Measurements from ENCODE around the gene HS3ST6. TPM values are rescaled to one million over a fixed set of nuclear protein-coding genes. Genes with fewer than 3 reads are reported as not detected.

Gene HS3ST6
- total RNA-seq, 3 donors from 2014 or later, result 2.5 to 3.1 (median 2.6) TPM

DNA sequence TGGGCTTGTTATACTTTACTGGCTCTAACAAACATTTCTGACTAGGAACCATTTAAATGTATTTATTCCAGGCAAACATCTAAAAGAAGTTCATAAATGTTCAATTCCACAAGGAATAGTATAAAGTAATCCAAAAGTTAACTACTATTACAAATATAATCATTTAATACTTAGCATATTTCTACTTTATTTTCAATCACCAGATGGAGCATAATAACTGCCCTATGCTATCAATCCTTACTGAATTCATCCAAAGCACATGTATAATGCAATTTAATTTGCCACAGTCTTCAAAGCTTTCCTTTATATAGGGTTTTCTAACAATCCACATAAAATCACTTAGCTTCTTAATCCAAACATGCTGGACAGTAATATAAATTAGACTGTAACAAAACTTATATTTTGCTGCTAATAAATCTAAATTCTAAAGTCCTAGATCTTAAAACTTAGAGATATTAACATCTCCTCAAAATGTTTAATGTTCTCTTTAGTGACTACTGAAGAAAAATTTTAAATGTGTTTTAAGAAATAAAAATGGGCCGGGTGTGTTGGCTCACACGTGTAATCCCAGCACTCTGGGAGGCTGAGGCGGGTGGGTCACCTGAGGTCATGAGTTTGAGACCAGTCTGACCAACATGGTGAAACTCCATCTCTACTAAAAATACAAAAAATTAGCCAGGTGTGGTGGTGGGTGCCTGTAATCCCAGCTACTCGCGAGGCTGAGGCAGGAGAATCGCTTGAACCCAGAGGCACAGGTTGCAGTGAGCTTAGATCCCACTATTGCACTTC is 52.1 kb downstream of the HS3ST6 start:
- no peak for DNase-seq
- no peak for ATAC-seq
- intact Hi-C loops (cut with DNase I, micrococcal nuclease), result loop anchor here in 1 of 2 donors (10.0 kb wide), 1 partner anchor 59 kb away; no protein-coding TSS in a partner anchor
- TF ChIP-seq, protein P1, sequence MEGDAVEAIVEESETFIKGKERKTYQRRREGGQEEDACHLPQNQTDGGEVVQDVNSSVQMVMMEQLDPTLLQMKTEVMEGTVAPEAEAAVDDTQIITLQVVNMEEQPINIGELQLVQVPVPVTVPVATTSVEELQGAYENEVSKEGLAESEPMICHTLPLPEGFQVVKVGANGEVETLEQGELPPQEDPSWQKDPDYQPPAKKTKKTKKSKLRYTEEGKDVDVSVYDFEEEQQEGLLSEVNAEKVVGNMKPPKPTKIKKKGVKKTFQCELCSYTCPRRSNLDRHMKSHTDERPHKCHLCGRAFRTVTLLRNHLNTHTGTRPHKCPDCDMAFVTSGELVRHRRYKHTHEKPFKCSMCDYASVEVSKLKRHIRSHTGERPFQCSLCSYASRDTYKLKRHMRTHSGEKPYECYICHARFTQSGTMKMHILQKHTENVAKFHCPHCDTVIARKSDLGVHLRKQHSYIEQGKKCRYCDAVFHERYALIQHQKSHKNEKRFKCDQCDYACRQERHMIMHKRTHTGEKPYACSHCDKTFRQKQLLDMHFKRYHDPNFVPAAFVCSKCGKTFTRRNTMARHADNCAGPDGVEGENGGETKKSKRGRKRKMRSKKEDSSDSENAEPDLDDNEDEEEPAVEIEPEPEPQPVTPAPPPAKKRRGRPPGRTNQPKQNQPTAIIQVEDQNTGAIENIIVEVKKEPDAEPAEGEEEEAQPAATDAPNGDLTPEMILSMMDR (IDR thresholded peaks at IDR 0.05), result no peak
- Histone ChIP-seq H3K9me3 (no peaks in the 10 kb centered on the region), H3K4me1 (ENCODE audit: low read depth) (peaks cover 3% of the 10 kb centered on the region), H3K4me3 (no peak overlapping the region), H3K36me3 (ENCODE audit: low read depth) (no peaks in the 10 kb centered on the region)

DNA sequence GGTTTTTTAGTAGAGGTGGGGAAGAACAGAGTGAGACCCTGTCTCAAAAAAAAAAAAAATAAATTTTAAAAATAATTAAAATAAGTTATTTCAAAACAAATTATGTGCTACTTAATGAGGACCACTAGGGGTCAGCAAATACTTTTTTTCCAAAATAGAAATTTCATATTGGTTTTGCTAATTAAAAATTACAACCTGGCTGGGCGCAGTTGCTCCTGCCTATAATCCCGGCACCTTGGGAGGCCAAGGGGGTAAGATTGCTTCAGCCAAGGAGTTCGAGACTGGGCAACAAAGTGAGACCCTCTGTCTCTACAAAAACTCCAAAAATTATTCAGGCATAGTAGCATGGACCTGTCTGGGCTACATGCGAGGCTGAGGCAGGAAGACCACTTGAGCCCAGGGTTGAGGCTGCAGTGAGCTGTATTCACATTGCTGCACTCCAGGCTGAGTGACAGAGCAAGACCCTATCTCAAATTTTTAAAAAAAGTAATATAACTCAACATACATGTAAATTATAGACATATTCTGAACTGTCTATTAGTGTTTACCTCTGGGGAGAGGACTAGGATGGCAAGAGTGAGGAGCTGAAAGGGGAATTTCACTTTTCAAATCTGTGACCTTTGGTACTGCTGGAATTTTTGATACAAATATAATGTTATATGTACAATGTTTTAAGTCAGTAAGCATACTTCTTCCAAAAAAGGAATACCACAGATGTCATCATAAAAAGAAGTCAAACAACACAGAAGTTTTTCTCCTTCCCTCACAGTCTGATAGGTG is 54.3 kb downstream of the HS3ST6 start:
- peaks cover 3% of the 10 kb centered on the region for H3K4me1 ChIP-seq (ENCODE audit: low read depth)
- TF ChIP-seq, protein P1 (IDR thresholded peaks at IDR 0.05), result peak; percentile 27
- no peaks in the 10 kb centered on the region for H3K36me3 ChIP-seq (ENCODE audit: low read depth)
- H3K9me3 ChIP-seq, result no peaks in the 10 kb centered on the region
- intact Hi-C loops (cut with DNase I, micrococcal nuclease), result loop anchor here (5.0 to 10.0 kb wide), 2 partner anchors 61 to 63 kb away; no protein-coding TSS in a partner anchor
- DNase-seq (no peak), ATAC-seq (peak; percentile 56)
- no peak overlapping the region for H3K4me3 ChIP-seq

DNA sequence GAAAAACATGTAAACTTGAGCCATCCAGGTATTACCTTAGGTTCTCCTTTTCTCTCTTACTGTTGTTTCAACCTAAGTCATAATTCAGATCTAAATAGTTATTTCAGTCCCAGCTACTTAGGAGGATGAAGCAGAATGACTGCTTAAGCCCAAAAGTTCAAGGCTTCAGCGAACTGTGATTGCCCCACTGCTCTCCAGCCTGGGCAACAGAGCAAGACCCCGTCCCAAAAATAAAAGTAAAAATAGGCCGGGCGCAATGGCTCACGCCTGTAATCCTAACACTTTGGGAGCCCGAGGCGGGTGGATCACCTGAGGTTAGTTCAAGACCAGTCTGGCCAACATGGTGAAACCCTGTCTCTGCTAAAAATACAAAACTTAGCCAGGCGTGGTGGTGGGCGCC is 55.8 kb downstream of the HS3ST6 start:
- intact Hi-C loops (cut with DNase I, micrococcal nuclease), result loop anchor here (5.0 to 10.0 kb wide), 2 partner anchors 62 to 65 kb away; no protein-coding TSS in a partner anchor
- H3K9me3 ChIP-seq, result no peaks in the 10 kb centered on the region
- DNase-seq (no peak), ATAC-seq (no peak)
- no peak overlapping the region for H3K4me3 ChIP-seq
- H3K4me1 ChIP-seq (ENCODE audit: low read depth), result peaks cover 3% of the 10 kb centered on the region
- TF ChIP-seq, protein P1 (IDR thresholded peaks at IDR 0.05), result no peak
- H3K36me3 ChIP-seq (ENCODE audit: low read depth), result no peaks in the 10 kb centered on the region

DNA sequence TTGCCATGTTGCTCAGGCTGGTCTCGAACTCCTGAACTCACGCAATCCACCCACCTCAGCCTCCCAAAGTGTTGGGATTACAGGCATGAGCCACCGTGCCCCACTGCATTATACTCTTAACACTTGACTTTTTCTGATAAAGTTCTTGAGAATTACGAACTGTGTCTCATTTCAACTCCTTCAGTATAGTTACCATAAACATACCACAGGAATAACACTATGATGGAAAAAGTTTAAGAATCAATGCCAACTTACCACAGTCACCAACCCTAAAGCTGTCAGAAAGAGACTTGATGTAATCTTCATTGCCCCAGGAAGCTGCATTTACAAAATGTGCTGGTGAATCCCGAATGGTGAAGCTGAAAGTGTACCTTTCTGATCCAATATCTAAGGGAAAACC is 56.5 kb downstream of the HS3ST6 start:
- ATAC-seq, result no peak
- no peak for DNase-seq
- Histone ChIP-seq H3K9me3 (no peaks in the 10 kb centered on the region), H3K4me1 (ENCODE audit: low read depth) (peaks cover 3% of the 10 kb centered on the region), H3K36me3 (ENCODE audit: low read depth) (no peaks in the 10 kb centered on the region), H3K4me3 (no peak overlapping the region)
- TF ChIP-seq, protein P1 (IDR thresholded peaks at IDR 0.05), result no peak
- intact Hi-C loops (cut with DNase I, micrococcal nuclease), result loop anchor here (5.0 to 10.0 kb wide), 2 partner anchors 63 to 66 kb away; no protein-coding TSS in a partner anchor

Other genes with a start within 250 kb of the HS3ST6 start
- 10 to 100 TPM; 44.0 to 58.5 (median 57.3) TPM for gene JPT2, start 240.1 kb downstream of the HS3ST6 start, total RNA-seq
- gene MAPK8IP3, start 212.2 kb downstream of the HS3ST6 start, total RNA-seq, result 10 to 100 TPM; 76.2 to 82.5 (median 79.4) TPM
- gene NME3, start 146.9 kb downstream of the HS3ST6 start, total RNA-seq, result 10 to 100 TPM; 49.1 to 66.0 (median 56.0) TPM
- 10 to 100 TPM; 18.4 to 43.1 (median 24.7) TPM for gene EME2, start 145.6 kb downstream of the HS3ST6 start, total RNA-seq
- gene MRPS34, start 145.3 kb downstream of the HS3ST6 start, total RNA-seq, result 100 to 1,000 TPM in 1 of 3 donors, 10 to 100 TPM in 2; 89.1 to 107 (median 91.0) TPM
- gene SPSB3, start 135.8 kb downstream of the HS3ST6 start, total RNA-seq, result 10 to 100 TPM; 39.7 to 56.5 (median 52.2) TPM
- gene NUBP2, start 135.5 kb downstream of the HS3ST6 start, total RNA-seq, result 10 to 100 TPM; 32.1 to 43.1 (median 39.3) TPM
- gene IGFALS, start 124.7 kb downstream of the HS3ST6 start, total RNA-seq, result 1 to 10 TPM in 2 of 3 donors, under 1 TPM in 1; 0.51 to 1.9 (median 1.8) TPM
- gene HAGH, start 91.6 kb downstream of the HS3ST6 start, total RNA-seq, result 10 to 100 TPM; 63.4 to 94.8 (median 68.0) TPM
- 10 to 100 TPM; 31.4 to 59.6 (median 54.6) TPM for gene FAHD1, start 91.2 kb downstream of the HS3ST6 start, total RNA-seq
- gene MEIOB, start 46.3 kb downstream of the HS3ST6 start, total RNA-seq, result not detected
- gene MSRB1, start 24.8 kb upstream of the HS3ST6 start, total RNA-seq, result 10 to 100 TPM; 34.8 to 46.3 (median 40.5) TPM
- gene RPL3L, start 36.3 kb upstream of the HS3ST6 start, total RNA-seq, result not detected
- gene NDUFB10, start 41.1 kb upstream of the HS3ST6 start, total RNA-seq, result 100 to 1,000 TPM; 204 to 212 (median 210) TPM
- gene RPS2, start 46.4 kb upstream of the HS3ST6 start, total RNA-seq, result 1,000 to 10,000 TPM; 1,284 to 2,138 (median 1,849) TPM
- not detected for gene RNF151, start 48.4 kb upstream of the HS3ST6 start, total RNA-seq
- gene TBL3, start 53.6 kb upstream of the HS3ST6 start, total RNA-seq, result 10 to 100 TPM; 21.6 to 25.5 (median 24.0) TPM
- 10 to 100 TPM; 12.2 to 39.9 (median 27.1) TPM for gene NOXO1, start 63.1 kb upstream of the HS3ST6 start, total RNA-seq
- gene GFER, start 65.8 kb upstream of the HS3ST6 start, total RNA-seq, result 10 to 100 TPM; 42.1 to 75.5 (median 68.8) TPM
- 1 to 10 TPM; 1.3 to 7.9 (median 1.5) TPM for gene SYNGR3, start 71.6 kb upstream of the HS3ST6 start, total RNA-seq
- gene ZNF598, start 91.4 kb upstream of the HS3ST6 start, total RNA-seq, result 10 to 100 TPM; 41.9 to 45.4 (median 42.4) TPM
- 1 to 10 TPM in 1 of 3 donors, under 1 TPM in 2; 0.32 to 2.1 (median 0.60) TPM for gene NPW, start 101.4 kb upstream of the HS3ST6 start, total RNA-seq
- 10 to 100 TPM; 54.5 to 65.4 (median 60.0) TPM for gene NHERF2, start 108.5 kb upstream of the HS3ST6 start, total RNA-seq
- 10 to 100 TPM; 23.5 to 28.2 (median 24.5) TPM for gene NTHL1, start 129.4 kb upstream of the HS3ST6 start, total RNA-seq
- 100 to 1,000 TPM; 140 to 161 (median 150) TPM for gene TSC2, start 129.6 kb upstream of the HS3ST6 start, total RNA-seq
- gene PKD1, start 217.5 kb upstream of the HS3ST6 start, total RNA-seq, result 100 to 1,000 TPM in 1 of 3 donors, 10 to 100 TPM in 2; 63.9 to 233 (median 80.8) TPM
- 10 to 100 TPM in 2 of 3 donors, 1 to 10 TPM in 1; 3.8 to 28.3 (median 15.7) TPM for gene RAB26, start 230.2 kb upstream of the HS3ST6 start, total RNA-seq
- 100 to 1,000 TPM in 1 of 3 donors, 10 to 100 TPM in 2; 91.5 to 104 (median 94.0) TPM for gene TRAF7, start 237.4 kb upstream of the HS3ST6 start, total RNA-seq